ENCODE data around the gene ARFRP1.

The ARFRP1 gene

DNA sequence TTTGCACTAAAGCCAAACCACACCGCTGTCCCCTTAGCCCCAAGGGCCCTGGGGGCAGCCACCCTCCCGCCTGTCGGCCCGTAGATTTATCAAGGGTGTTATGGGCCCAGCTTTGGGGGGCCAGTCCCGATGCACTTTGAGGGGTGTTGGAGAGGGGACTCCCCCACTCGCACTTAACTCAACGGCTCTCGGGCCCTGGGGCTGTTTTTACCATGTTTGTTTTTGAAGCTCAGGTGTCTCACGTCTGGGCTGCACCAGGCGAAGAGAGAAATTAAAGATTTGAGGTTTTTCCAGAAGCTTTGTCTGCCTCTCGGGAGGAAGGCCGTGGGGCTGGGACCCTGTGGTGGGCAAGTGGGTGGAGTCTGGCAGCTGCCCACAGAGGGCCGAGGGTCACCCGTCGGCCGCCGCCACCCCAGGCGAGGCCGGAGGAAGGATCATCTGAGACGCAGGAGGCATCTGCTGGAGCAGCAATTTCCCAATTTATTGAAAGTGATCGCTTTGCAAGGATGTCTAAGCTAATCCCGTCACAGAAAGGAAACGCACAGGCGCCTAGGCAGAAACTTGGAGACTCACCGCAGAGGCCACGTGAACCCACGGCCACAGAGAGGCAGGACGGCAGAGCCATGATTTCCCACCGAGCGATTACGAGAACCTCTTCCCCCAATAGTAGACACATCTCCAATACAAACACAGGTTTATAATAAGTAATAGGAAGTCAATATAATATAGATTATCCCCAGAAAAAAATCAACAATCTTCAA is 35.6 kb upstream of the ARFRP1 start:
- TF ChIP-seq POLR2AphosphoS5 (IDR thresholded peaks at IDR 0.05; ENCODE audit: low read depth, low read length) (no peak), SIN3A (IDR thresholded peaks at IDR 0.05; ENCODE audit: borderline replicate concordance, insufficient read depth, low read length) (no peak), TAF1 (IDR thresholded peaks at IDR 0.05; ENCODE audit: borderline replicate concordance, insufficient read depth, low read length) (no peak), FOXP2 (optimal IDR thresholded peaks at IDR 0.05; ENCODE audit: borderline replicate concordance, extremely low read depth, extremely low read length, insufficient read depth) (no peak)
- TF ChIP-seq, protein P1, sequence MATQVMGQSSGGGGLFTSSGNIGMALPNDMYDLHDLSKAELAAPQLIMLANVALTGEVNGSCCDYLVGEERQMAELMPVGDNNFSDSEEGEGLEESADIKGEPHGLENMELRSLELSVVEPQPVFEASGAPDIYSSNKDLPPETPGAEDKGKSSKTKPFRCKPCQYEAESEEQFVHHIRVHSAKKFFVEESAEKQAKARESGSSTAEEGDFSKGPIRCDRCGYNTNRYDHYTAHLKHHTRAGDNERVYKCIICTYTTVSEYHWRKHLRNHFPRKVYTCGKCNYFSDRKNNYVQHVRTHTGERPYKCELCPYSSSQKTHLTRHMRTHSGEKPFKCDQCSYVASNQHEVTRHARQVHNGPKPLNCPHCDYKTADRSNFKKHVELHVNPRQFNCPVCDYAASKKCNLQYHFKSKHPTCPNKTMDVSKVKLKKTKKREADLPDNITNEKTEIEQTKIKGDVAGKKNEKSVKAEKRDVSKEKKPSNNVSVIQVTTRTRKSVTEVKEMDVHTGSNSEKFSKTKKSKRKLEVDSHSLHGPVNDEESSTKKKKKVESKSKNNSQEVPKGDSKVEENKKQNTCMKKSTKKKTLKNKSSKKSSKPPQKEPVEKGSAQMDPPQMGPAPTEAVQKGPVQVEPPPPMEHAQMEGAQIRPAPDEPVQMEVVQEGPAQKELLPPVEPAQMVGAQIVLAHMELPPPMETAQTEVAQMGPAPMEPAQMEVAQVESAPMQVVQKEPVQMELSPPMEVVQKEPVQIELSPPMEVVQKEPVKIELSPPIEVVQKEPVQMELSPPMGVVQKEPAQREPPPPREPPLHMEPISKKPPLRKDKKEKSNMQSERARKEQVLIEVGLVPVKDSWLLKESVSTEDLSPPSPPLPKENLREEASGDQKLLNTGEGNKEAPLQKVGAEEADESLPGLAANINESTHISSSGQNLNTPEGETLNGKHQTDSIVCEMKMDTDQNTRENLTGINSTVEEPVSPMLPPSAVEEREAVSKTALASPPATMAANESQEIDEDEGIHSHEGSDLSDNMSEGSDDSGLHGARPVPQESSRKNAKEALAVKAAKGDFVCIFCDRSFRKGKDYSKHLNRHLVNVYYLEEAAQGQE (IDR thresholded peaks at IDR 0.05; ENCODE audit: insufficient read depth in 1 of 2, low read depth in 2 of 2, low read length in 2 of 2), result no peak

DNA sequence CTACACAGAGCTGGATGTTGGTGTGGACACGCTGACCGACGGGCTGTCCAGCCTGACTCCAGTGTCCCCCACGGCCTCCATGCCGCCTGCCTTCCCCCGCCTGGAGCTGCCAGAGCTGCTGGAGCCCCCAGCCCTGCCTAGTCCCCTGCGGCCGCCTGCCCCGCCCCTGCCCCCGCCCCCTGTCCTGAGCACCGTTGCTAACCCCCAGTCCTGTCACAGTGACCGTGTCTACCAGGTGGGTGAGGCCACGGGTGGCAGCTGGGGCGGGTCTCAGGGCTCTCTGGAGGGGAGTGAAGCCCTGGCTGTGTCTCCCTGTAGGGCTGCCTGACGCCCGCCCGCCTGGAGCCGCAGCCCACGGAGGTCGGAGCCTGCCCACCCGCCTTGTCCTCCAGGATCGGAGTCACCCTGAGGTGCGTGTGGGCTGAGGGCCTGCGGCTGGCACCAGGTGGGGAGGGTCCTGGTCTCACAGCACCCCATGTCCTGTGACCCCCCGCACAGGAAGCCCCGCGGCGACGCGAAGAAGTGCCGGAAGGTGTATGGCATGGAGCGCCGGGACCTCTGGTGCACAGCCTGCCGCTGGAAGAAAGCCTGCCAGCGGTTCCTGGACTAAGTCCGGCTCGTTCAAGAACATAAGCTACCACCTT is 34.7 kb upstream of the ARFRP1 start:
- TF ChIP-seq, protein P1 (IDR thresholded peaks at IDR 0.05; ENCODE audit: insufficient read depth in 1 of 2, low read depth in 2 of 2, low read length in 2 of 2), result no peak
- no peak for TF ChIP-seq SIN3A (IDR thresholded peaks at IDR 0.05; ENCODE audit: borderline replicate concordance, insufficient read depth, low read length)
- no peak for TF ChIP-seq POLR2AphosphoS5 (IDR thresholded peaks at IDR 0.05; ENCODE audit: low read depth, low read length)
- no peak for TF ChIP-seq TAF1 (IDR thresholded peaks at IDR 0.05; ENCODE audit: borderline replicate concordance, insufficient read depth, low read length)

DNA sequence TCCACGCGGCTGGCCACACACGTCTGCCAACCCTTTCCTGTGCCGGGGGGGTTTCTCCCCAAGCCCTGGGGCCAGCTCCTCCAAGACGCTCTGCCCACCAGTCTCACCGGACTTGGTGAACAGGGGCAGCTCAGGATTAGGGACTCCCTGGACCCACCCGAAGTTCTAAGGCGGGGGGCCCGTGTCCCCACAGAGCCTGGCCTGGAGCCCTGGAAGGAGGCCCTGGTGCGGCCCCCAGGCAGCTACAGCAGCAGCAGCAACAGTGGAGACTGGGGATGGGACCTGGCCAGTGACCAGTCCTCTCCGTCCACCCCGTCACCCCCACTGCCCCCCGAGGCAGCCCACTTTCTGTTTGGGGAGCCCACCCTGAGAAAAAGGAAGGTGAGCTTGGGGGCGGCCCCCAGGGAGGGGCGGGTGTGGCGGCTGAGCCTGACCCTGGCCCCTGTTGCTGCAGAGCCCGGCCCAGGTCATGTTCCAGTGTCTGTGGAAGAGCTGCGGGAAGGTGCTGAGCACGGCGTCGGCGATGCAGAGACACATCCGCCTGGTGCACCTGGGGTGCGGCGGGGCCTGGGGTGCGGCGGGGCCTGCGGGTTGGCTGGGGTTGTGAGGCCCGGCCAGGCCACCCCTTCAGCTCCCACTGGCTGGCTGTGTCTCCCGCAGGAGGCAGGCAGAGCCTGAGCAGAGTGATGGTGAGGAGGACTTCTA is 34.1 kb upstream of the ARFRP1 start:
- TF ChIP-seq SIN3A (IDR thresholded peaks at IDR 0.05; ENCODE audit: borderline replicate concordance, insufficient read depth, low read length) (no peak), FOXP2 (optimal IDR thresholded peaks at IDR 0.05; ENCODE audit: borderline replicate concordance, extremely low read depth, extremely low read length, insufficient read depth) (no peak), TAF1 (IDR thresholded peaks at IDR 0.05; ENCODE audit: borderline replicate concordance, insufficient read depth, low read length) (no peak), POLR2AphosphoS5 (IDR thresholded peaks at IDR 0.05; ENCODE audit: low read depth, low read length) (no peak)
- TF ChIP-seq, protein P1 (IDR thresholded peaks at IDR 0.05; ENCODE audit: insufficient read depth in 1 of 2, low read depth in 2 of 2, low read length in 2 of 2), result no peak

DNA sequence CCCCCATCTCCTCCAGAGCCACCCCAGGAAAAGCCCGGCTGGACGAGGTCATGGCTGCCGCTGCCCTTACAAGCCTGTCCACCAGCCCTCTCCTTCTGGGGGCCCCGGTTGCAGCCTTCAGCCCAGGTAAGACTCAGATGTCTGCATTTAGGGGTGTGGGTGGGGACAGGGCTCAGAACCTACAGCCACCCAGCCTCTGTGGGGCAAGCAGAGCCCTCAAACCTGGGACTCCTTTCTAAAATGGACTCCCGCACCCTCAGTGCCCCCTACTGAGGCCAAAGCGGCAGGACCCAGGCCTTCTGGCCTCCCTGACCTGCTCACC is 33.5 kb upstream of the ARFRP1 start:
- TF ChIP-seq SIN3A (IDR thresholded peaks at IDR 0.05; ENCODE audit: borderline replicate concordance, insufficient read depth, low read length) (no peak), POLR2AphosphoS5 (IDR thresholded peaks at IDR 0.05; ENCODE audit: low read depth, low read length) (peak; percentile 56; the same call in 1 of the 2 replicates)

DNA sequence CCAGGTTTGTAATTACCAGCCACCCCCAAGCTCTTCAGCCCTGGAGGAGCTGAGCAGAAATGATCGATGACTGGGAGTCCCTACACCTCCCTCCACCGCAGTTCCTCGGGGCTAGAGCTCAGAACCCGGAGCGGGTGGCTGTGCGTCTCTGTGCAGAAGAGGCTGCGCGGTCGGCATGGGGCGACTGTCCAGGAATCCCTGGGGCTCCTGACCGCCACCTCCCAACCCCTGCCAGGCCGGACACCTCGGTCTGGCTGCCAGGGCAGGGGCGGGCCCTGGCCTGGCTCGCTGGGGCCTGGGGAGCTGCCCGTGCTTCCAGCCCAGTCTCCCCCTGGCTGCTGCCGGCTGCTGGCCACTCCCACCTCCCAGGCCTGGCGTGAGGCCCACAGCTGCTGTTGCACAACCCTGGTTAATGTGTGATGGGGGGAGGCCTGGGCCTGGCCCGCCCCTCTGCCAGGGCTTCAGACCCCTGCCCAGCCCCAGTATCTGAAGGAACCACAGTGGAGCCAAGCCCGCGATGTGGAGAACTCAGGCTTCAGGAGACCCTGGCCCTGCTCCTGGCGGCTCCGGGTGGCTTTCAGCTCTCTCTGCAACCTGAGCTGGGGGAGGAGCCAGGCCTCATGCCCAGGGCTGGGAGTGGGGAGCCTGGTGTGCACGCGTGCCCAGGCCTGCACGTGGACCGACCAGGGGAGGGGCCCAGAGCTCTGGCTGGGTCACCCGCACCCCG is 33.0 kb upstream of the ARFRP1 start:
- TF ChIP-seq POLR2AphosphoS5 (IDR thresholded peaks at IDR 0.05; ENCODE audit: low read depth, low read length) (peak; percentile 83), TAF1 (IDR thresholded peaks at IDR 0.05; ENCODE audit: borderline replicate concordance, insufficient read depth, low read length) (peak; percentile 61; the same call in 1 of the 2 replicates), FOXP2 (optimal IDR thresholded peaks at IDR 0.05; ENCODE audit: borderline replicate concordance, extremely low read depth, extremely low read length, insufficient read depth) (peak; percentile 42), SIN3A (IDR thresholded peaks at IDR 0.05; ENCODE audit: borderline replicate concordance, insufficient read depth, low read length) (no peak)
- TF ChIP-seq, protein P1 (IDR thresholded peaks at IDR 0.05; ENCODE audit: insufficient read depth in 1 of 2, low read depth in 2 of 2, low read length in 2 of 2), result peak in 1 of 2 experiments; percentile 13; a peak in 1 of 4 replicates
